NK-92 (cell line): ENCODE measurements around the gene ATP2C2.
"Not testable (repeated sequence)": the region's sequence is repeated elsewhere in the genome, so short reads cannot be mapped to it uniquely, and the experiment has no call there.

Experiments used
- DNase-seq: peaks from one replicate; lab custom pipeline; 2025; ENCODE audit not compliant: unreplicated experiment; lab: John Stamatoyannopoulos, UW

Gene ATP2C2, protein sequence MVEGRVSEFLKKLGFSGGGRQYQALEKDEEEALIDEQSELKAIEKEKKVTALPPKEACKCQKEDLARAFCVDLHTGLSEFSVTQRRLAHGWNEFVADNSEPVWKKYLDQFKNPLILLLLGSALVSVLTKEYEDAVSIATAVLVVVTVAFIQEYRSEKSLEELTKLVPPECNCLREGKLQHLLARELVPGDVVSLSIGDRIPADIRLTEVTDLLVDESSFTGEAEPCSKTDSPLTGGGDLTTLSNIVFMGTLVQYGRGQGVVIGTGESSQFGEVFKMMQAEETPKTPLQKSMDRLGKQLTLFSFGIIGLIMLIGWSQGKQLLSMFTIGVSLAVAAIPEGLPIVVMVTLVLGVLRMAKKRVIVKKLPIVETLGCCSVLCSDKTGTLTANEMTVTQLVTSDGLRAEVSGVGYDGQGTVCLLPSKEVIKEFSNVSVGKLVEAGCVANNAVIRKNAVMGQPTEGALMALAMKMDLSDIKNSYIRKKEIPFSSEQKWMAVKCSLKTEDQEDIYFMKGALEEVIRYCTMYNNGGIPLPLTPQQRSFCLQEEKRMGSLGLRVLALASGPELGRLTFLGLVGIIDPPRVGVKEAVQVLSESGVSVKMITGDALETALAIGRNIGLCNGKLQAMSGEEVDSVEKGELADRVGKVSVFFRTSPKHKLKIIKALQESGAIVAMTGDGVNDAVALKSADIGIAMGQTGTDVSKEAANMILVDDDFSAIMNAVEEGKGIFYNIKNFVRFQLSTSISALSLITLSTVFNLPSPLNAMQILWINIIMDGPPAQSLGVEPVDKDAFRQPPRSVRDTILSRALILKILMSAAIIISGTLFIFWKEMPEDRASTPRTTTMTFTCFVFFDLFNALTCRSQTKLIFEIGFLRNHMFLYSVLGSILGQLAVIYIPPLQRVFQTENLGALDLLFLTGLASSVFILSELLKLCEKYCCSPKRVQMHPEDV

DNA sequence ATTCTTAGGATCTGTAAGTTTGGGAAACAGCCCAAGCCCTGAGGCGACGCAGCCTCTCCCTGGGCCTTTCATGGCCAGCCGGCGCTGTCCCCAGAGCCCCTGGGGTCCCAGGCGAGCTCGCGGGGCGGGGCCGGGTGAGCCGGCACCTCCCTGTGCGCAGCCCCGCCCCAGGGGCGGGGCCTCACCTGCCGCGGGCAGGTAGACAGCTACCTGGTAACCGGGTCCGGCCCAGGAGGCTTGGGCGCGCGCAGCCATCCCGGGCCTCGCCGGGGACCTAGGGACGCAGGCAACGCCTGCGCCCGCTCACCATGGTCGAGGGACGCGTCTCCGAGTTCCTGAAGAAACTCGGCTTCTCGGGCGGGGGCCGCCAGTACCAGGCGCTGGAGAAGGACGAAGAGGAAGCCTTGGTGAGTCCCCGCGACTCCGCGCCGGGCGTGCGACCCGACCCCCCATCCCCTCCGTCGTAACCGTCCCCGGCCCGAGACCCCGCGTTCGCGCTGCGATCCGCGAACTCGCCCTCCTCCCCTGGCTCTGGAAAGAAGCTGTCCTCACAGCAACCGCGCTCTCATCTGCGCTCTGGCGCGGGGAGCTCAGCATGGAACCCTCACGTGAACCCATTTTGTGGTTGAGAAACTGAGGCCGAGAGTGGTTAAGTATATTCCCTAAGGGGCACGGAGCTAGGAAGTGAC, at the start of gene ATP2C2:
TSS of gene ATP2C2 (plus strand) at position 231 of the 689 bp plus-strand sequence. CDS start at position 309, 78 bp downstream.
- no peak for DNase-seq

DNA sequence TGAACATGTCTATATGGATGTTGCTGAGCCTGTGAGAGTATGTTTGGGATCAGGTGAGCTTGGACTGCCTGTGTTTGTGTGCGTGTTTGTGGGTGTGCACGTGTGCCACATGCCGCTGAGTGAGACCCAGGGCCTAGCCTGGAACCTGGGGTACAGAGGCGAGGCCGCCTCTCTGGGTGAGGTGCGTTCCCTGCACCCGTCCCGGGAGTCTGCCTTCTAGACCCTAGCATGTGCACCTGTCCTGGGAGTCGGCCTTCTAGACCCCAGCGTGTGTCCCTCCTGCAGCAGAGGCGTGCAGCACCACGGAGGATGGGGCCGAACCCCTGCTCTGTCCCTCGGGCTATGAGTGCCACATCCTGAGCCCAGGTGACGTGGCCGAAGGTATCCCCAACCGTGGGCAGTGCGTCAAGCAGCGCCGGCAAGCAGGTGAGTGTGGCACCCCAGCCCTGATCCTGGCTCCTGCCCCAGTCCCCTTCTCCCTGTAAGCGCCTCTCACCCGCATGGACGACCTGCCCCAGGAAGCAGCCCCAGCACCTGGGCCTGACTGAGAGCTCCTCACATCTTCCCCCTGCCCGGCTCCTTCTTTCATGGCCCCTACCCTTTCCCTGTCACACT, 49.1 kb upstream of the ATP2C2 start:
- no peak for DNase-seq

DNA sequence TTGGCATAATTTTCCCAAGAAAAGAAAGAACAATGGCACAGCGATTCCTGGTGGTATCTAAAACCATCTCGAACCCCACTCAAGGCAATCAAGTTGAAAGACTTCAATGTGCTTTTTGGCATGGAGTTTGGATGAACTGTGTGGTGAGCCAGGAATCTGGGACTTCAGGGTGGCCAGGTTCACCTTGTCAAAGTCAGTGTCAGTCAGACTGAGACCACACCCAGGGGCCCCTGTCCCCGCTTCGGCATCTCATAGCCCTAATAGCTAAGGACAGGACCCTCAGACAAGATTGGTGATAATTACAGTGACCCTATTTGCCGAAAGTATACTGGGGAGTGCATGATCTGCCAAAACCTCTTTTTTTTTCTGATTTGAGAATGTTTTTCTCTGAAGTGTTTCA, 47.8 kb upstream of the ATP2C2 start:
- no peak for DNase-seq

DNA sequence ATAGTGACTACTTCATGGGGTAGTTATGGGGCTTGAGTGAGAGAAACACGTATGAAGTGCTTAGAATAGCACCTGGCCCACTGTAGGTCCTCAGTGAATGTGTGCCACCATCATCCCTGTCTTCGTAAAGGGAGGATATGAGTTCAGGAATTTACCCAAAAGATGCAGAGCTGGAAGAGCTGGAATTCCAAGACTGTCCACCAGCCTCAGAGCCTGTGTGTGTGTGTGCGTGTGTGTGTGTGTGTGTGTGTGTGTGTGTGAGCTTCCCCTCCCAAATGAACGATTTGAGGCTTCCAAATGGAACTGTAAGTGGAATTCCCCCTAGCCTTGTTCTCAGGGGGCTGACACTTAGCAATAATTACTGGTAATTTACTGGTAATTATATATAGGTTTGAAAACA, 46.4 kb upstream of the ATP2C2 start:
- no peak for DNase-seq

DNA sequence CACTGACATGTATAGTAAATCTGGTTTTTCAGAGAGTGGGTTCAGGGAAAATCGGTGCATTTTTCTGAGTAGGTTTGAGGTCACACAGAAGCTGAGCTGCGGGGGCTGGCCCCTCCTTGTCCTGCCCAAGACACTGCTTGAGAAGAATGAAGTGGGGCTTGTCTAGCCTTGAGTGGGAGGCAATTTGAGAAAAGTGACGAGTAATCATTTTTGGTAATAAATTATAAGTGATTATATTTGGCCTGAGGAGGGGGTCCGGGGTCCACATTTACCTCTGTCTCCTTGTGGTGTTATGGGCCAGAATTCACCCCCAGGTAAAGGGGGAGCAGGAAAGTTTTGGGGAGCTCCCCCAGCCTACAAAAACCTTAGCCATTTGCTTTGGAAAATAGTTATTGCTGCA, 45.6 kb upstream of the ATP2C2 start:
- DNase-seq: no peak

DNA sequence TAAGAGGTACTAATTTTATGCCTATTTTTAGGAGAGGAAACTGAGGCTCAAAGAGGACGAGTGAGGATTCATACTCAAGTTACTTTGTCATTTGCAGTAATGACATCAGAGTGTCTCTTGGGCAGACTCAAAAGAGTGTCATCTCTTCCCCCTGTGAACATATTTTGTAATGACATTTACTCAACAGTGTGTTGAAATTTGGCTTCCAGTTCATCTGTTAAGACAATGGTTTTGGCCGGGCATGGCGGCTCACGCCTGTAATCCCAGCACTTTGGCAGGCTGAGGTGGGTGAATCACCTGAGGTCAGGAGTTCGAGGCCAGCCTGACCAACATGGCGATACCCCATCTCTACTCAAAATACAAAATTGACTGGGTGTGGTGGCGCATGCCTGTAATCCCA, 44.7 kb upstream of the ATP2C2 start:
- DNase-seq: no peak

DNA sequence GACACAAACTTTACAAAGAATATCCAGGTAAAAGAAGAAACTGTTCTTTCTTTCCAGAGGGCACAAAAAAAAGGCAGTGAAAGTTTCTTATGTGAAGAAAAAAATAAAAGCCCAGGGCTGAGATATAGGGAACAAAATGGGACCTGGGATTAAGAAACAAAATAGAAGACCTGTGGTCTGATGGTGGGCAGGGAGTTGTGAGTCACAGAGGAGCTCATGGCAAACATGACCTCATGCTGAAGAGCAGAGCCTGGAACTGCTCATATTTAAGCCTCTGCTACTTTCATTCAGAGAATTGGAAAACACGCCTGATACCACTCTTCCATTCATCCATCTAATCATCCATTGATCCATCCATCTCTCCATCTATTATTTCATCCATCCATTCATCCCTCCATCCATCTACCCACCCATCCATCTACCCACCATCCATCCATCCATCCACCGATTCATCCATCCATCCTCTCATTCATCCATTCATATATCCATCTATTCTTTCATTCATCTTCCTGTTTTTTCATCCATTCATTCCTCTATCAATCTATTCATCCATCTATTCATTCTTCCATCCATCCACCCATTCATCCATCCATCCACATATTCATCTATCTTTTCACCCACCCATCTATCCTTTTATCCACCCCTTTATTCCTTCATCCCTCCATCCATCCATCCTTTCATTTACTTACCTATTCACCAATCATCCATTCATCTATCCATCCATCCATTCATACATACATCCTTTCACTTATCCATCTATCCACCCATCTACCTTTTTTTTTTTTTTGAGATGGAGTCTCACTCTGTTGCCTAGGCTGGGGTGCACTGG, 43.7 kb upstream of the ATP2C2 start:
- DNase-seq: no peak

DNA sequence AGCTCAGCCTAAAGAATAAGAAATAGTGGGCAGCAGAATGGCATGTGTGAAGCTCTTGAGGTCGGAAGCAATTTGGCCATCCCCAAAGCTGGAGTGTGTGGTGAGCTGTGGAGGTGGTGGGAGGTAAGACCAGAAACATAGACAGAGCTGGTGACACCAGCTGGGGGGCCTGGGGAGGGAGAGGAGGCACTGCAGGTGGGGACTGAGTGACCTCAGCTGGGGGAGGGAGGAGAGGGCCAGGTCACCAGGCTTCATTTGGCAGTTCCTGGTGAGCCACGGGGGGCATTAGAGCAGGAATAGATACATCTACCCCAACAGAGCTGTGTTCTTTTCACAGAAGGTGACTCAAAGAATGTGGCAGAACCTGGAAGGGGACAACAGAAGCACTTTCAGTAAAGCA, 41.8 kb upstream of the ATP2C2 start:
- DNase-seq: no peak

DNA sequence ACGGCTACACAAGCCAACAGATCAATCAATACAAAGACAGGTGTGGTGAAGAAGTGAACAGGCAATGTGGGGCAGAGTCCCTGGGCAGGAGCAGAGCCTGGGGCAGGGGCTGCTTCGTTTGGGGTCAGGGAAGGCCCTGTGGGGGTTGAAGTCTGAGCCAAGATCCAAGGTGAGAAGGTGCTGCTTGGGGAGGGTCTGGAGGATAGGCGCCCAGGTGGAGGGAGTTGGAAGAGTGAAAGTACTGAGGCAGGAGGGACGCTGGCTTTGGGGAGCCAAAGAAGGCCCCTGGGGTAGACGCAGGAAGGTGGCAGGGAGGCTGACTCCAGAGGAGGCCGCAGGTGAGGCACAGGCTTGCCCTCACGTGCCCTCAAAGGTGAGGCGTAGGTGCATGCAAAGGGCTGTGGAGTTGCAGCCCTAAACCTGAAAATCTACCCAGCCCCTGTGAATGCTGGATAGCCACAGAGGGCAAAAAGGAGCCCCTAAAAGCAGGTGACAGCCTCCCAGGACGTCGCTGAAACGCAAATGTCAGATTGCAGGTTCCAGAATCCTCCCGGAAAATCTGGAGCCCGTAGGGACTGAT, 40.3 kb upstream of the ATP2C2 start:
- DNase-seq: no peak

DNA sequence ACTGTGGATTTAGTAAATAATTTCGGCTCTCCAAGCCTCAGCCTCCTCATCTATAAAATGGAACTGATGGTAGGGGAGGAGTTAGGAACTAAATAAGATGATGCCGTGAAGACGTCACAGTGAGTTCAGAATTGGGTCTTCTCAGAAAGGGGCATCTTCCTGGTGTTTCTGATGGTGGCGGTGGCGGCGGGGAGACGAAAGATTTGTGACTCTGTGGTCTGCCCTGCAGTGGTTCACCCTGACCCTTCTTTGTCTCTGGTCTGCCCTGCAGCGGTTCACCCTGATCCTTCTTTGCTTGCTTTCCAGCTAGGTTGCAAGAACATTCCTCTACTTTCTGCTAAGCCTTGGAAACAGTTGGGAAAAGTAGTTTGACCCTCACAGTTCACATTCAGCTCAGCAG, 39.3 kb upstream of the ATP2C2 start:
- DNase-seq: no peak

DNA sequence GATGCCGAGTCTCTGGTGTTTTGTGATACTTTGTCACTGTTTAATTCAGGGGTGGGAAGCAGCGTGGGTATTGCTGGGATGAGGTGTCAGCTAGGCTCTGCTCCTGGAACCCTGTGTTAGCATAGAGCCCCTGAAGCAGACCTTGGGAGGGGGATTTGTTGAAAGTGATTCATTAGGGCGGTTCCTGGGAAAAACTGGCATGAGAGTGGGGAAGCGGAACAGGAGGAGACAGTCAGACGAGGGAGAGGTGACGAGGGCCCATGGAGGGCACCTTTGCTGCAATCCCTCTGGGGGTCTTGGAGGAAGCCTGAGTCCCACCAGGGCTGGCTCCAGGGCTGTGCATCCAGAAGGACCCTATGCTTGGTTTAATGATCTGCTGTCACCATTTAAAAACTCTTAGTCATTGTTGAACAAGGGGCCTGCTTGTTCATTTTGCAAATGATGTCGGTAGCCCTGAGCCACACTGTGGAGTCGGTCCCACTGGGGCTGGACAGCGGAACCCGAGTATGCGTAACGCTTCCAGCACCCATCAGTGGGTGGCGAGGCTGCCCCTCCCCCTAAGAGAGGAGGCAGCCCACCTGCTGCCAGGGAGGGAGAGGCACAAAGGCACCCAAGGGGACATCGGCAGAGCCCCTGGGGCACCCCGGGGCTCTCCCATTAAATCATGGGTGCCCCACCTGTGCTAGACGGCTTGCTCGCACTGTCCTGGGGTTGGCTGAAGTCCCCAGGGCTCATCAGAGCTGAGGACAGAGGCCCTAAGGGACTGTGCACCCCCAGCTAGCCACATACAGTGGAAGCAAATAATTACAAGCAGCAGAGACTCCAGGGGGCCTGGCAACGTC, 38.3 kb upstream of the ATP2C2 start:
- DNase-seq: no peak

DNA sequence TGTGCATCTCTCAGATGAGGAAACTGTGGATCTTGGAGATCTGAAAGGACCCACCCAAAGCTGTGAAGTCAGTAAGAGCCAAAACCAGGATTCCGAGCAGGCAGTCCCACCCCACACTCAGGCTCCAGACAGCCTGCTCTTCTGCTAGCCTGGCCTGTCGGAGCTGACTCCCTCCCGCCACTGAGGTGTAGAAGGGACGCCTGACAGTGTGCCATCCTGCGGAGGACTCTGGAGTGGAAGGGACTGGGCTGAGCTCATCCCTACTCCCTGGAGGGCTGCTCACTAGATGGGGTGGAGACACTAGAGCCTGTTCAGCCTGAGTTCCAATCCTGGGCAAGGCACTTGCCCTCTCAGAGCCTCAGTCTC, 37.7 kb upstream of the ATP2C2 start:
- no peak for DNase-seq

DNA sequence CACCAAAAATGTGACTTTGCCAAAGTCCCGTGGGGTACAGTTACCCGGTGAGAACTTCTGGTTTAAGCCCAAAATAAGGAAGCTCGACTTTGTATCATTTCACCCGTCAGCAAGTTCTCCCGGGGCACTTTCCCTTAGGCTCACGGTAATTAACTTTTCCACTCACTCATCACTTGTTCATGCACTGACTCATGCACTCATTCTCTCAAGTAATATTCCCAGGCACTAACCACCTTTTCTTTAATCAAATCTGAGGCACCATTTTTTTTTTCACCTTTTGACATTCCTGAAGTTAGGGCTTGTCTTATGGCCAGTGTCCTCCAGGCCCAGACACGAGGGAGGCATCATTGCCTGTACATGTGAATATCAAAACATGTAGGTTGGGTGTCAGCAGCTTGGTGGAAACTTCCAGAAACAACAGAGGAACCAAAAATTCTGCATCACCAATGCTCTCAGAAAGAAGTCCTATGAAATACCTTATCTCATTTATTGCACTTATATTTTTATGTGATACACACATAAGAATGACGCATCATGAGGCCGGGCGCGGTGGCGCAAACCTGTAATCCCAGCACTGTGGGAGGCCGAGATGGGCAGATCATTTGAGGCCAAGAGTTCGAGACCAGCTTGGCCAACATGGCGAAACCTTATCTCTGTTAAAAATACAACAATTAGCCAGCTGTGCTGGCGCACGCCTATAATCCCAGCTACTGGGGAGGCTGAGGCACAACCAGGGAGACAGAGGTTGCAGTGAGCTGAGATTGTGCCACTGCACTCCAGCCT, 36.1 kb upstream of the ATP2C2 start:
- DNase-seq: no peak

DNA sequence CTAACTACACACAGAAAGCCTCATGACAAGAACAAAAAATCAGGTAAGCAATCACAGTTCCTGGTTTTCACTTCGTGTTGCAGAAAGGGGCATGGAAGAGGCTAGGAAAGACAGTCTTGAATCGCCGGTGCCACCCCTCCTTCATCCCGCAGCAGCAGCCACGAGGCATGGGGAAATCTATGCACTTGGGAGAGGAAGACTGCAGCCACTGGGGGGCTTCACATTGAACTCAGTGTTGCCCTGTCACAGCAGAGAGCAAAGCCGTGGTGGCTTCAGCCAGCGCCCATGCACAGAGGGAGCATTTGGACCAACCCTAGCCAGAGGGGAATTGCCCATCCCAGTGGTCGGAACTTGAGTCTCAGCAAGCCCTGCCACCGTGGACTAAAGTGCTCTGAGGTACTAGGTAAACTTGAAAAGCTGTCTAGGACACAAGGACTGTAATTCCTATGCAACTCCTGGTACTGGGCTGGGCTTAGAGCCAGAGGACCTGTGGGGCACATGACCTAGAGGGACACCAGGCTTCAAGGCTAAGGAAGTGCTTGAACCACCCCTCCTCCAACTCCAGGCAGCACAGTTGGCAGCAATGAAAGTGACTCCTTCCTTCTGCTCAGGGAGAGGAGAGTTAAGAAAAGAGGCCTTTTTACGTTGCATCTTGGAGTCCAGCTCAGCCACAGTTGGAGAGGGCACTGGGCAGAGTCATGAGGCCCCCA, 35.2 kb upstream of the ATP2C2 start:
- DNase-seq: no peak

DNA sequence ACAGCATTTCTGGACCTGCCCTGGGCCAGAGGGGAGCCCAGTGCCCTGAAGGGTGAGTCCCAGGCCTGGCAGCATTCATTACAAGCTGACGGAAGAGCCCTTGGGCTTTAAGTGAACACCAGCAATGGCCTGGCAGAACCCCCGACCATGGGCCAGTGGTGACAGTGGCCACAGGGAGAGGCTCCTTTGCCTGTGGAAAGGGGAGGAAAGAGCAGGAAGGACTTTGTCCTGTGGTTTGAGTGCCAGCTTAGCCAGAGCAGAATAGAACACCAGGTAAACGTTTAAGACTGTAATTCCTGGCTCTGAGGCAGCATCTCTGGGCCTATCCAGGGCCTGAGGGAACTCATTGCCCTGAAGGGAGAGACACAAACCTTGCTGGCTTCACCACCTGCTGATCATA, 34.3 kb upstream of the ATP2C2 start:
- DNase-seq: no peak

DNA sequence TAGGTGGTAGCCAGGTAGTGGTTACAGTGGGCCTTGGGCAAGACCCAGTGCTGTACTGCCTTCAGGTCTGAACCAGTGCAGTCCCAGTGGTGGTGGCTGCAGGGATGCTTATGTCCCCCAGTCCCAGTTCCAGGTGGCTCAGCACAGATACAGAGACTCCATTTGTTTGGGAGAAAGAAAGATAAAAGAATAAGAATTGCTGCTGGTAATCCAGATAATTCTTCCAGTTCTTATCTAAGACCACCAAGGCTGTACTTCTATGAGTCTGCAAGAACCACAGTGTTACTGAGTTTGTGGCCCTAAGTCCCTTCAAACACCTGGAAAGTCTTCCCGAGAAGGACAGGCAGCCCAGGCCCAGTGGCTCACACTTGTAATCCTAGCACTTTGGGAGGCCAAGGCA, 33.9 kb upstream of the ATP2C2 start:
- DNase-seq: no peak

DNA sequence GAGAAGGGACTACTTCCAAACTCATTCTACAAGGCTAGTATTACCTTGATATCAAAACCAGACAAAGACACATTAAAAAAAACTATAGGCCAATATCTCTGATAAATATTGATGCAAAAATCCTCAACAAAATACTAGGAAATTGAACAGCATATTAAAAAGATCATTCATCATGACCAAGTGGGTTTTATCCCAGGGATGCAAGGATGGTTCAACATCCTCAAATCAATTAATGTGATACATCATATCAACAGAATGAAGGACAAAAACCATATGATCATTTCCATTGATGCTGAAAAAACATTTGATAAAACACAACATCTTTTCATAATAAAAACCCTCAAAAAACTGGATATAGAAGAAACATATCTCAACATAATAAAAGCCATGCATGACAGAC, 31.1 kb upstream of the ATP2C2 start:
- not testable (repeated sequence) for DNase-seq

DNA sequence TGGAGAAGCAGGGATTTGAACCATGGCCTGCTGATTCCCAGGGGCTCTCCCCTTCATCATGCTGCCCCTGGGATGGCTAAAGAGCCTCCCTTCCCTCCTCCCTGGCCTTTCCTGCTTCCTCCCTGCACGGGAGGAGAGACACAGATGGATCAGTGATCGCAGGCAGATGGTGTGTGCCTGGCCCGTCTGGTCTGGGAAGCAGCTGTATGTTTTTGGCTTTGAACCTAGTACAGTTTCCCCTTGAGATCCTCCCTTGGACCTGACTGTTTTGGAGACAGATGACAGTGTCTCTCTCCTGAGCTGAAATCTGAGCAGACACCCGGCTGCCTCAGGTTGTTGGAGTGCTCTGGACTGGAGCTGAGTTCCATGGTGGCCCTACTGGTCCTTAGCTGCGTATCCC, 29.0 kb upstream of the ATP2C2 start:
- no peak for DNase-seq
